ENCODE data around the gene RUBCN. TPM values are rescaled to one million over a fixed set of nuclear protein-coding genes. Genes with fewer than 3 reads are reported as not detected.
A peak's percentile ranks its signal among the peaks of the same experiment; 100 is the strongest.

The RUBCN gene
- total and polyA plus RNA-seq, 10 of the 15 experiments (the other 5 are each of a cell fraction or from before 2014, with no cell fraction given) = 15.5 to 79.9 (median 40.4) TPM

- no peak for TF ChIP-seq ZBTB4 (CRISPR knock-in tag; IDR thresholded peaks at IDR 0.05)
- TF ChIP-seq RFX5 (IDR thresholded peaks at IDR 0.05; ENCODE audit: low read depth, low read length) = no peak
- TF ChIP-seq YBX1 (IDR thresholded peaks at IDR 0.05) = no peak
- TF ChIP-seq ZZZ3 (IDR thresholded peaks at IDR 0.05; ENCODE audit: control insufficient read depth, insufficient read length, low read depth) = no peak
- TF ChIP-seq CBFB (IDR thresholded peaks at IDR 0.05; ENCODE audit: low read depth) = peak; percentile 46; the same call in 1 of the 2 replicates
- no peak for TF ChIP-seq SKIL (IDR thresholded peaks at IDR 0.05; ENCODE audit: low read depth, poor library complexity, severe bottlenecking)
- TF ChIP-seq MEF2A (IDR thresholded peaks at IDR 0.05; ENCODE audit: insufficient read depth, low read depth, low read length) = no peak
- no peak for TF ChIP-seq CHD4 (IDR thresholded peaks at IDR 0.05)
- no peak for TF ChIP-seq BMI1 (IDR thresholded peaks at IDR 0.05; ENCODE audit: borderline replicate concordance)
- no peak for TF ChIP-seq NFYA (IDR thresholded peaks at IDR 0.05; ENCODE audit: borderline replicate concordance, low read depth, low read length)
- no peak for TF ChIP-seq IKZF1 (conservative IDR thresholded peaks at IDR 0.05)
- no peak for TF ChIP-seq PAX5 (IDR thresholded peaks at IDR 0.05; ENCODE audit: borderline replicate concordance, low read depth, low read length)
- 0 out of 2 replicates have a peak, but pooled peaks have one; percentile 10 for TF ChIP-seq BACH1 (IDR thresholded peaks at IDR 0.05; ENCODE audit: borderline replicate concordance)
- TF ChIP-seq CUX1 (IDR thresholded peaks at IDR 0.05; ENCODE audit: insufficient replicate concordance, low read depth, low read length) = no peak
- no peak for TF ChIP-seq BRCA1 (IDR thresholded peaks at IDR 0.05; ENCODE audit: low read depth, low read length)
- TF ChIP-seq NRF1 (conservative IDR thresholded peaks at IDR 0.05; ENCODE audit: low read depth, low read length) = no peak
- no peak for TF ChIP-seq ZBTB33 (IDR thresholded peaks at IDR 0.05)
- no peak for TF ChIP-seq STAT1 (conservative IDR thresholded peaks at IDR 0.05)
- no peak for TF ChIP-seq CBX5 (IDR thresholded peaks at IDR 0.05; ENCODE audit: low read depth)
Observed at GRCh38 chr3:197709135-197709534, 27.6 kb downstream of the RUBCN start (continued).

Data from GM12878 (cell line).